ENCODE measurements around the gene MSRB1.
"Not testable (repeated sequence)": the region's sequence is repeated elsewhere in the genome, so short reads cannot be mapped to it uniquely, and the experiment has no call there.

MSRB1 gene

DNA sequence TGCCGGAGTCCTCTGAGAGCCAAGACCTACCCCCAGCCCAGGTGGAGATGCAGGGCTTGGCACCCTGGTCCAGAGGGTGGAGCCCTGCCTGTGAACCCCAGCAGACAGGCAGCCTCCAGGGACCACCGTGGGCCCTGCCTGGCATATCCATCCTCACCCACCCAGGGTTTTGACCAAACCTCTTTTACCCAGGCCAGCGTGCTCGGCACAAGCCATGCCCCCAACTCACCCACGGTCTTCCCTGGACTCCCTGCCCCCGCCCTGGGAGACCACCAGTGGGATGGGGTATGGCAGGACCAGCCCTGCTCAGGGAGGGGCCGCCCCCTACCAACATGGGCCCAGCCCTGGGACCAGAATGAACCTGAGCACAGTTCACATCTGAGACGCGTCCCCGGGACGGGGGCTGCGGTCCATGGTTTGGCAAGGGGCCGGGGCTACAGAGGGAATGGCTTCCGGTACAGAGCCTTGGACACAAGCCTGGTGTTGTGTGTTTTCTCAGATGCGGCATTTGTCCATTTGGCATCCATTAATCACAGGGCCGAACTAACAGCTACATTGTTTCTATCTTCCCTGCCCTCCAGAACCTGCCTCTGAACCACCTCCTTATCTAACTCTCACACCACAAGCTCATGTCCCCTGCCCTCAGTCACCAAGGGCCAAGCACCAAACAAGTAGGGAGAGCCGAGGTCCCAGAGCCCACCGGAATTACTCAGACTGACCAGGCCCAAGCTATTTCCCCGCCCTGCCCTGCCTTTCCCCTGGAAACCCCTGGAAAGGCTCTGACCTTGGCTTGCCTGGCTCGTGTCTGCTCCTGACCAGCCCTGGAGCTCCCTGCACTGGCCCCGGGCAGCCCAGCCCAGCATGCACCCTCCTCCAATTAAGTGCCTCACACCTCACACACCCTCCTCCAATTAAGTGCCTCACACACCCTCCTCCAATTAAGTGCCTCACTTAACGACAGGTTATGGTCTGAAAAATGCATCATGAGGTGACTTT, 38.9 kb downstream of the MSRB1 start:
- ATAC-seq (replicated peaks): no peak
- no peak for DNase-seq
- Mint-ChIP-seq H3K36me3 (no peaks in the 10 kb centered on the region), H3K9me3 (no peaks in the 10 kb centered on the region), H3K27me3 (peaks cover 11 to 46% of the 10 kb centered on the region in 2 donors), H3K4me3 (no peak overlapping the region), H3K27ac (no peak overlapping the region), H3K4me1 (peaks cover 0 to 2% of the 10 kb centered on the region in 2 donors)

DNA sequence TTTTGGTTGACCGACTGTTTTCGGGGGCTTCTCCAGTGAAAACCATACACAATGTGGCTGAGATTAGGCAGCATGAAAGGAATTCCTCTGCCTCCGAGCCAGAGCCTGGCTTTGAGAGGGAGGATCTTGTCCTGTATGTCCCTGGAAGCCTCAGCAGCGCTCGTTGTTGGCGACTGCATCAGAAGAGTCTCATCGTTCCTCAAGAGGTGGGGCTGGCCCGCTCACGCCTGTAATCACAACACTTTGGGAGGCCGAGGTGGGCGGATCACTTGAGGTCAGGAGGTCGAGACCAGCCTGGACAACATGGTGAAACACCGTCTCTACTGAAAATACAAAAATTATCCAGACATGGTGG, 39.8 kb downstream of the MSRB1 start:
- DNase-seq (no peak), ATAC-seq (replicated peaks) (no peak)
- H3K27ac Mint-ChIP-seq: no peak overlapping the region
- no peaks in the 10 kb centered on the region for H3K36me3 Mint-ChIP-seq
- peaks cover 0 to 2% of the 10 kb centered on the region in 2 donors for H3K4me1 Mint-ChIP-seq
- no peaks in the 10 kb centered on the region for H3K9me3 Mint-ChIP-seq
- H3K4me3 Mint-ChIP-seq: no peak overlapping the region
- H3K27me3 Mint-ChIP-seq: peaks cover 4 to 44% of the 10 kb centered on the region in 2 donors

DNA sequence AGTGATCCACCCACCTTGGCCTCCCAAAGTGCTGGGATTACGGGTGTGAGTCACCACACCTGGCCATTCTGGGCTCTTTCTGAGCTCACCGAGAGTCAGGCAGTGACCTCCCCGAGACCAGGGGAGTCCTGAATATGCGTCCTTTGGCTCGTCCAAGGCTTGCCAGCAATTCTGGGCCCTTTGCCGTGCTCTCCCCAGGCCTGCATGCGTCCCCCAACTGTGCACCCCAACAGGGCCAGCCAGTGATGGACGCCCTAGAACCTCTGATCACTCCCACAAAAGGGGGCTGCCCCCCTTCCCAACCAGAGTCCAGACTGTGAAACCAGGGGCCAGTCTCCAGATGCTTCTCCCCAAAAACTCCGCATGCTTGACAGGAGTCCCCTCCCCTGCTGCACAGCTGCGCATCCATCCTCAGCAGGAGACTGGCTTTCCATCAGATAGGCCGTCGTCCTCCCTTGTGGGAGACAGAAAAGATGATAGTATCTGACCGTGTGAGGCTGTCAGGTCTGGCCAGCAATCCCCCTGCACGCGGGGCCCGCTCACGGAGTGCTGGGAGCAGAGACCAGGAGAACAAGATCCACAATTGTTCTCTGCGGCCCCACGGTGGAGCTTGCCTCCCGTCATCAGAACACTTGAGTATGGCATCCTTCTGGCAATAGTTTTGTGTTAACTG, 40.3 kb downstream of the MSRB1 start:
- Mint-ChIP-seq H3K27ac (no peak overlapping the region), H3K4me3 (no peak overlapping the region), H3K4me1 (peaks cover 0 to 2% of the 10 kb centered on the region in 2 donors), H3K27me3 (peaks cover 7 to 46% of the 10 kb centered on the region in 2 donors), H3K36me3 (no peaks in the 10 kb centered on the region), H3K9me3 (no peaks in the 10 kb centered on the region)
- DNase-seq: no peak
- ATAC-seq (replicated peaks): no peak

DNA sequence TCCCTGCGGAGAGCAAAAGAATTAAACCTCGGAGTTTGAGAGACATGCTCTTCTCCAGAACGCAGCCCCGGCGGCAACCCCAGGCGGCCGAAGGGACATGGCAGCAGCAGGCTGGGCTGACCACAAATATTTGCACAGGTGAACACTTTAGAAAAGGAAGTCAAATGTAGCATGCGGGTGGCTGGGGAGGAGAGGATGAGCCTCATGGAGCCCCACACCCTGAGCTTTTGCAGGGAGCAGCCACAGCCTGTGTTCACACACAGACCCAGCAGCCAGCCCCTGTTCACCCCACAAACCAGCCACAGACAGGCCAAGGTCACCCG, 42.6 kb downstream of the MSRB1 start:
- DNase-seq: no peak
- H3K4me3 Mint-ChIP-seq: no peak overlapping the region
- H3K27me3 Mint-ChIP-seq: peaks cover 8 to 36% of the 10 kb centered on the region in 2 donors

DNA sequence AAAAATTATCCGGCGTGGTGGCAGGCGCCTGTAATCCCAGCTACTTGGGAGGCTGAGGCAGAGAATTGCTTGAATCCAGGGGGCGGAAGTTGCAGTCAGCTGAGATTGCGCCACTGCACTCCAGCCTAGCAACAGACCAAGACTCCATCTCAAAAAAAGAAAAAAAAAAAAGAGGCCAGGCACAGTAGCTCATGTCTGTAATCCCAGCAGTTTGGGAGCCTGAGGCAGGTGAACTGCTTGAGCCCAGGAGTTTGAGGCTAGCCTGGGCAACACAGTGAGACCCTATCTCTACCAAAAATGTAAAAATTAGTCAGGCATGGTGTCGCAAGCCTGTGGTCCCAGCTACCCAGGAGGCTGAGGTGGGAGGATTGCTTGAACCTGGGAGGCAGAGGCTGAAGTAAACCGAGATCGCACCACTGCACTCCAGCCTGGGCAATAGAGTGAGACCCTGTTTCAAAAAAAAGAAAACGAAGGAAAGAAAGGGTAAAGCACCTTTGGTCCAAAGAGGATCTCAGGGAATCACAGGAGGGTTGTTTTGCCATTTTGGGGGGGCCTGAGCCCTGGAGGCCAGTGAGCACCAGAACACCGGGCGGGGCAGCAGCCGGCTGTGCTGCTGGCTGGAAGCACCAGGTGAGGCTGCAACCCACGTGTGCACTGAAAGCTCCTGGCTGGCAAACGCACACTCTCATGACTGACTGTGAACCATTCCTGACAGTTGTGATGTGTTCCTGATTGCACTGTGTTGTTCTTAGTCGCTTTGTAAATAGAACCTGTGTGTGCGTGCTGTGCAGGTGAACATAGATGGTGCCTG, 43.2 kb downstream of the MSRB1 start:
- DNase-seq (no peak), ATAC-seq (replicated peaks) (no peak)
- Mint-ChIP-seq H3K27me3 (peaks cover 8 to 36% of the 10 kb centered on the region in 2 donors), H3K36me3 (no peaks in the 10 kb centered on the region), H3K9me3 (no peaks in the 10 kb centered on the region), H3K27ac (no peak overlapping the region), H3K4me3 (no peak overlapping the region), H3K4me1 (peaks cover 0 to 2% of the 10 kb centered on the region in 2 donors)

More for the DNA sequence above, 42.6 kb downstream of the MSRB1 start:
- Mint-ChIP-seq H3K9me3 (no peaks in the 10 kb centered on the region), H3K4me1 (peaks cover 0 to 2% of the 10 kb centered on the region in 2 donors), H3K36me3 (no peaks in the 10 kb centered on the region), H3K27ac (no peak overlapping the region)
- no peak for ATAC-seq (replicated peaks)

DNA sequence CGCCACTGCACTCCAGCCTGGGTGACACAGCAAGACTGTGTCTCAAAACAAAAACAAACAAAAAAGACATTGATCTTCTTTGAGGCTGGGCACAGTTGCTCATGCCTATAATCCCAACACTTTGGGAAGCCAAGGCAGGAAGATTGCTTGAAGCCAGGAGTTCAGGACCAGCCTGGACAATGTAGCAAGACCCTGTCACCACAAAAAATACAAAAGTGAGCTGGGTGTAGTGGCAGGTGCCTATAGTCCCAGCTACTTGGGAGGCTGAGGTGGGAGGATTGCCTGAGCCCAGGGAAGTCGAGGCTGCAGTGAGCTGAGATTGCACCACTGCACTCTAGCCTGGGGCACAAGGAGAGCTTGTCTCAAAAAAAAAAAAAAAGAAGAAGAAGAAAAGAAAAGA, 45.3 kb downstream of the MSRB1 start:
- not testable (repeated sequence) for H3K9me3 Mint-ChIP-seq; H3K36me3 Mint-ChIP-seq; H3K27ac Mint-ChIP-seq; H3K4me1 Mint-ChIP-seq; DNase-seq; ATAC-seq (replicated peaks); H3K4me3 Mint-ChIP-seq
- H3K27me3 Mint-ChIP-seq: peaks cover 13 to 30% of the 10 kb centered on the region in 2 donors

DNA sequence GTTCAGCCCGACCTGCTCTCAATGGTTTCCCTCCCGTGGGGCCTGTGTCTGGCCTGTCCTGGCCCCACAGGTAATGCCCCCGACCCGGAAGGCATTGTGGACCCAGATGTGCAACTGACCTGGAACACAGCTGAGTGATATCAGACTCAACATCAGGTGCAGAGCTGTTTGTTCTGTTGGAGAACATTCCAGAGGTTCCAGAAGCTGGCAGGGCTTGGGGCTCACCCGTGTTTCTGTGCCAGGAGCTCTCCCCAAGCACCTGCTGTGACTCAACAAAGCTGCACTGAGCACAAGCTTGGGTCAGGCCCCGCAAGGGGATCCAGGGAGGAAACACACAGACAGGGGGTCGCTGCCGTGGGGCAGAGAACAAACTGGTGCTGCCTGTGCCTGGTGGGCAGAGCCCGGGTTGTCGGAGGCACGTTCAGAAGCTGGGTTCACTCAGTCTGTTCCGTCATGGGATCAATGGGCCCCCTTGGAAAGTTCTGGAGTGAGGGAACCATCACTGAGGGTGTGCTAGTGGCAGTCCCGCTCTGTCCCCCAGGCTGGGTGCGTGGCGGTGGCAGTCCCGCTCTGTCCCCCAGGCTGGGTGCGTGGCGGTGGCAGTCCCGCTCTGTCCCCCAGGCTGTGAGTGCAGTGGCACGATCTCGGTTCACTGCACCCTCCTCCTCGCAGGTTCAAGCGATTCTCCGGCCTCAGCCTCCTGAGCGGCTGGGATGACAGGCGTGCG, 46.9 kb downstream of the MSRB1 start:
- ATAC-seq (replicated peaks): no peak
- H3K9me3 Mint-ChIP-seq: no peaks in the 10 kb centered on the region
- H3K27ac Mint-ChIP-seq: no peak overlapping the region
- no peak overlapping the region for H3K4me3 Mint-ChIP-seq
- no peaks in the 10 kb centered on the region for H3K4me1 Mint-ChIP-seq
- H3K36me3 Mint-ChIP-seq: no peaks in the 10 kb centered on the region
- H3K27me3 Mint-ChIP-seq: peaks cover 19 to 34% of the 10 kb centered on the region in 2 donors
- no peak for DNase-seq

DNA sequence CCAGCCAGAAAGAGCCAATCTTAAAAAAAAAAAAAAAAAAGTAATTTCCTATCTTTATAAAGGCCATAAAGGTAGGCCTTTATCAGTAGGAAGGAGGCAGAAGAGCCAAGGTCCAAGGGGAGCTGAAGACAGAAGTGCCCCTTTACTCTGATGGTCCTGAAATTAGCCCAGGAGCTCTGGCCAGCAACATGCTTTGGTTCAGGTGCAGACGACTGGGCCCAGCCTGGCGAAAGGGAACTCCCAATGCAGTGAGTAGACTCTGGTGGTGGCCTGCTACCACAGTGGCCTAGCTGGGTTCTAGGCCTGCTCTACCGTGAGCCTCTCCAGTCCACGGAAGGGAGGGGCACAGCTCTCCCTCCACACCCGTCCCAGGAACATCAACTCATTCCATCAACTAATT, 47.9 kb downstream of the MSRB1 start:
- no peak overlapping the region for H3K27ac Mint-ChIP-seq
- H3K4me1 Mint-ChIP-seq: no peaks in the 10 kb centered on the region
- peaks cover 27 to 42% of the 10 kb centered on the region in 2 donors for H3K27me3 Mint-ChIP-seq
- no peaks in the 10 kb centered on the region for H3K9me3 Mint-ChIP-seq
- H3K4me3 Mint-ChIP-seq: no peak overlapping the region
- no peak for ATAC-seq (replicated peaks)
- DNase-seq: no peak
- no peaks in the 10 kb centered on the region for H3K36me3 Mint-ChIP-seq

DNA sequence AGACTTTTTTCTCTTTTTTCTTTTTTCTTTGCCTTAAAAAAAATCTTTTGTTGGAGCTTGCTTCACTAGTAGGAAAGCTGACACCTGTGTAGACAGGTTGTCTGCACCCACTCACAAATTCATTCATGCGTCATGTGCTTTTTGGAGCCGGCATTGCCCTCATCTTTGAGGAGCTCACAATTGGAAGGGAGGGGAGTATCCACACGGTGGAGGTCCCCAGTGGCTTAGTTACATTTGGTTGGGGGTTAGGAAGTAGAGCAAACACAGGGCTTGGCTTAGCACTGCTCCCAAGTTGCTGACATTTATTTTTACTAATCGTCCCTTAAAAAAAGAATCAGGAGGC, 52.3 kb downstream of the MSRB1 start:
- H3K4me3 Mint-ChIP-seq: no peak overlapping the region
- no peak overlapping the region for H3K27ac Mint-ChIP-seq
- no peaks in the 10 kb centered on the region for H3K4me1 Mint-ChIP-seq
- no peaks in the 10 kb centered on the region for H3K36me3 Mint-ChIP-seq
- ATAC-seq (replicated peaks) (no peak), DNase-seq (no peak)
- no peaks in the 10 kb centered on the region for H3K9me3 Mint-ChIP-seq
- H3K27me3 Mint-ChIP-seq: peaks cover 33 to 37% of the 10 kb centered on the region in 2 donors

DNA sequence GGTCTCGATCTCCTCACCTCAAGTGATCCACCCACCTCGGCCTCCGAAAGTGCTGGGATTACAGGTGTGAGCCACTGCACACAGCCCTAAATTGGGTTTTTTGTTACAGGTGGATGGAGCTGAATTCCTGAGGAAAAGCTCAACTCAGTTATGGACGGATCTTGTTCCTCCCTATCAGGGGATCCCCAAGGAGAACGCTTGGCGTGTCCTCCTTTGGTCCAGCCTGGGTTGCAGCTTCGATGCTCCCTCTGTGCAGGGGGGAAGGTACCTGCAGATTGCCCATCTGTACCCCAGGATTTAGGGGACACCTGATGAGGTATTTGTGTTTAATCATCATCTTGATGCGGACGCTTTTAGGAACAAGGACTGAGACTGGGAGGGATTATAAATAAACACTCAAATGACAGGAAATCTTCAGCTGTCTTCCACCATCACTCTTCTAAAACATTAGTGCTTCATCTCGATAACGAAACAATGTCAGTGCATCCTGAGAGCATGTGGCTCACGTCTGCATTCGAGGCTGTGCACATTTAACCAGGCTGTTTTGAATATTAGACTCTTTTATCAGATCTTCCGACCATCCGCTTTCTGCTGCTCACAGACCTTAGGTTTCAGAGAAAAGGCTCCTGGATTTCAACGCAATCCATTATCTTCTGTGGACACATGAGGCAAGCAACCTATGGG, 52.8 kb downstream of the MSRB1 start:
- Mint-ChIP-seq H3K27ac (no peak overlapping the region), H3K9me3 (no peaks in the 10 kb centered on the region), H3K4me3 (no peak overlapping the region), H3K27me3 (peaks cover 34 to 39% of the 10 kb centered on the region in 2 donors), H3K4me1 (no peaks in the 10 kb centered on the region), H3K36me3 (no peaks in the 10 kb centered on the region)
- ATAC-seq (replicated peaks) (no peak), DNase-seq (no peak)

All from stimulated activated naive B cell treated with anti-CD40 and anti-IgM and Interleukin-4, amounts not matched to agents 10 μg/mL and 1 μg/mL and 100 μg/mL, for 72 hours (primary cell).